ENCODE measurements around the gene KRTAP5-4.

DNA sequence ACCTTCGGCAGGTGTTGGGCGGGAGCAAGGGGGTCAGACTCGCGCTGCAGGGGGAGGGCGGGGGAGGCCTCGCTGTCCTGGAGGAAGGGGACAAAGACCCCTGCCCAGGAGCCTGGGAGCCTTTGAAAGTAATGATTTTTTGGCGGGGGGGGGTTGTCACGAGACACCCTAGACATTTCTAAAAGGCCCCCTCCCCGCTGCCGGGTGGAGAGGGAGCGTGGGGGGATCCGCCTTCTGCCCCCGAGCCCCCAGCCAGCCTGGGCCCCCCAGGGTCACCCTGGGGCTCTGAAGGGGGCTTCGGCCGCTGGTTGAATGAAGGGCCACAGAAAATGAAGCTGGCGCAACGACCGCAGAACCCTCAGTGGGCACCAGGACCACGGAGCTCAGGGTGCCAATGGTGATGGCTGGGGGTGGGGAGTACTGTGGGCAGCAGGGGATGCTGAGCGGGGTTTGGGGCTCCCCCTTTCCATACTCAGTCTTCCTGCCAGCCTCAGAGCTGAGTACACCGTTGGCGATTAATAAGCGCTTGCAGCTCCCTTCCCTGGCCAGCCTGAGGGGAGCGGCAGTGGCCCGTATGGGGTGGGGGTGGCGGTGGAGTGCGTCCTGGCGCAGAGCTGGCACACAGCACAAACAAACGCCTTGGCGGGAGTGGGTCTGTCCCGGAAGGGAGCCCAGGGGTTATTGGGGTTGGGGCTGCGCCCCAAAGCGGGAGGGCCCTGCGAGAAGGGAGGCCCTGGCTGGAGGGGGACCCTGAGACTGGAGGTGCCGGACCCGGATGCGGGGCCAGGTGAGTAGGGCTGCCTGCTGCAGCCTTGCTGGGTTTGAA lies 48.6 kb downstream of the KRTAP5-4 start:
- TF ChIP-seq EZH2 (IDR thresholded peaks at IDR 0.05) = no peak
- TF ChIP-seq FOXP2 (optimal IDR thresholded peaks at IDR 0.05; ENCODE audit: control extremely low read depth, extremely low read length, insufficient read depth) = no peak
